ENCODE measurements around the gene KCNG2.

DNA sequence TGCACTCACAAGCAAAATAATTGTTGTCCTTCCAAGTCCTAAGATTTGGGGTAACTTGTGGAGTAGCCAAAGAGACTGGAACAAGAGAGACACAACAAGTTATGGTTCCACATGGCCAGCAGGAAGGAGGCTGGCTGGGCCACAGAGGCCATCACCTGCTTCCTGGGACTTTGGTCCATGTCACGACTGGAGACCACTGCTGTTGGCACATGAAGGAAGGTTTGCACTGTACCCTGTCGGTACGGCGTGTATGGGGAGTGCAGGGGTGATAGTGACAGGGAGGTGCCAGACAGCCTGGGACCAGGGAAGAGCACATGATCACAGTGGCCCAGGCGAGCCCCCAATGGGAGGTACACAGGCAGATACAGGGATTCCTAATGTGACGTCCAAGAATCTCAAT is 138.2 kb downstream of the KCNG2 start:
- TF ChIP-seq, protein P1, sequence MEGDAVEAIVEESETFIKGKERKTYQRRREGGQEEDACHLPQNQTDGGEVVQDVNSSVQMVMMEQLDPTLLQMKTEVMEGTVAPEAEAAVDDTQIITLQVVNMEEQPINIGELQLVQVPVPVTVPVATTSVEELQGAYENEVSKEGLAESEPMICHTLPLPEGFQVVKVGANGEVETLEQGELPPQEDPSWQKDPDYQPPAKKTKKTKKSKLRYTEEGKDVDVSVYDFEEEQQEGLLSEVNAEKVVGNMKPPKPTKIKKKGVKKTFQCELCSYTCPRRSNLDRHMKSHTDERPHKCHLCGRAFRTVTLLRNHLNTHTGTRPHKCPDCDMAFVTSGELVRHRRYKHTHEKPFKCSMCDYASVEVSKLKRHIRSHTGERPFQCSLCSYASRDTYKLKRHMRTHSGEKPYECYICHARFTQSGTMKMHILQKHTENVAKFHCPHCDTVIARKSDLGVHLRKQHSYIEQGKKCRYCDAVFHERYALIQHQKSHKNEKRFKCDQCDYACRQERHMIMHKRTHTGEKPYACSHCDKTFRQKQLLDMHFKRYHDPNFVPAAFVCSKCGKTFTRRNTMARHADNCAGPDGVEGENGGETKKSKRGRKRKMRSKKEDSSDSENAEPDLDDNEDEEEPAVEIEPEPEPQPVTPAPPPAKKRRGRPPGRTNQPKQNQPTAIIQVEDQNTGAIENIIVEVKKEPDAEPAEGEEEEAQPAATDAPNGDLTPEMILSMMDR (conservative IDR thresholded peaks at IDR 0.05) = no peak
- TF ChIP-seq EZH2 (IDR thresholded peaks at IDR 0.05; ENCODE audit: low read depth) = no peak
